ENCODE data around the gene SCN1B.

DNA sequence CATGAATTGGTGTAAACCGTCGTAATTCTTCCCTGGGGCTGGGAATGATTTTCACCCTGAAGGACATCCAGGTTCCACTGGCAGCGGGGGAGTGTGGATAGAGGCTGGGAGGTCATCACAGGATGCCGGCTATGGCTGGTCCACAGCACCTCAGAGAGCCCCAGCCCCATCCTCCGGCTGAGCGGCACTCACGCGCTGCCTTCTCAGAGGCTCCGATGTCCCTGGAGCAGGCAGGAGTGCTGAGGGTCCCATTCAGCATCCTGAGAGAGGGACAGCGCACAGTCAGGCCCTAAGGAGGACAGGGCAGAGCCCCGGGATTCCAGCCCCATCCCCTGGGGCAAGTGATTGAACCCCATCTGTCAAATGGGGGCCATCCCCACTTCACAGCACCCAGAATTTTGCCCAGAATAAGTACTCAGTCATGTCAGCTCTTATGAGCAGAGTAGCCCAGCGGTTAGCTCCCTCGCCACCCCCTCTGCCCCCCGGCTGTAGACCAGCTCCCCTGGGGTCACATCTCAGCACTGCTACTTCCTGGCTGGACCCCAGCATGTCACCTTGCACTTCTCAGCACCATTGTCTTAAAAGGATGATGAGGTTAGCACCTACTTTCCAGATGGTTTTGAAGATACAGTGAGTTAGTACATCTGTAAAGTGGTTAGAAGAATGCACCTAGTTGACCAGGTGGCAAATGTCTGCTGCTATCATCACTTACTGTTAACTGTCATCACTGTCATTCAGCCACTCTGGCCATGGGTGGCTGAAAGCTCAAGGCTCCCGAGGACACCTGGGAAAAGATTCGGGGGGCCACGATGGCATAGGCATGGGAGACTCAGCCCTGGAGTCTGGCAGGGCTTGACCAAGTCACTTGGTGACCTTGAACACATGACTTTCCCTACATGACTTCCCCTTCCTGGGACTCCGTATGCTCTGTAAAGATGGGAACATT, 18.3 kb upstream of the SCN1B start:
- no peak for TF ChIP-seq SUZ12 (IDR thresholded peaks at IDR 0.05)
- TF ChIP-seq ZNF384 (IDR thresholded peaks at IDR 0.05) = no peak

Measured in HEK293T (cell line).